Measurements from ENCODE around the gene MSMB. TPM values are rescaled to one million over a fixed set of nuclear protein-coding genes. Genes with fewer than 3 reads are reported as not detected.
A peak's percentile ranks its signal among the peaks of the same experiment; 100 is the strongest.

The MSMB gene
- total and polyA plus RNA-seq, 2 donors from 2014 or later: not detected

DNA sequence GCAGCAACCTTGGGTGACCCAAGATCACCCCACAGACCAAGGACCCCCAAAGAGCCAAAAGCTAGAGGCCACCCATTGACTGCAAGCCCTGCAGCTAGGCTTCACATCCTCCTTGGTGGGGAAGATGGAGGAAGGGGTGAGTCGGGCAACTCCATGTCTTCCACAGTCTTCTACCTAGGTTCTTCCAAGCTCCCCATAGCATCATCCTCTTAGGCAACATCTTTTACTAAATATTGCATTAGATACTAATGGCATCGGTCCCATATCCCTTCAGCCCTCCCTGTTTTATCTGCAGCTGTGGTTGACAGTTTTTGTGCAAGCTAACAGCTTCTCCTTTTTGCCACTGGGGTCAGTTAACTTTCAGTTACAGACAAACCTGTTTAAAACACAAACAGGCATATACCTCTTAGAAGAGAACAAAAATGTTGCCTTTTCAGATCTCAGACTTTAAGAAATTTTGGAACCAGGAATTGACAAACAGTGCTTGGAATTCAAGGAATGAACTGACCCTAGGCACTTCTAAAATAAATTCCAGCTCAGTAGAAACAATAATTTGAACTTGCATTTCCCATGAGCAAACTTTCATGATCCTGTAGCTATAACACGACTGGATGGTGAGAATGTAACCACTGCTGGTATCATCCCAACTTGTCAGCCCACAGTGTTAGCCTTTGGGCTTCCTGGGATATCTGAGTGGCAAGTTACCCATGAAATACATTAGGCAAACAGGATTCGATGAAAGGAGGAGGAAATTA lies 33.9 kb upstream of the MSMB start:
- FAIRE-seq (no peak), DNase-seq (no peak)
- H3K36me3 ChIP-seq (ENCODE audit: control insufficient read depth in 2 of 3, insufficient read depth in 3 of 3, low read length in 3 of 3): no peaks in the 10 kb centered on the region
- H3K9ac ChIP-seq (ENCODE audit: low read length in 3 of 3): no peak overlapping the region
- no peak overlapping the region for H3K4me3 ChIP-seq (ENCODE audit: low read length in 3 of 3)
- H3K4me1 ChIP-seq (ENCODE audit: control insufficient read depth in 2 of 3, insufficient read depth in 2 of 3, low read depth in 1 of 3, low read length in 3 of 3): no peaks in the 10 kb centered on the region
- no peak overlapping the region for H3K27ac ChIP-seq (ENCODE audit: low read depth in 2 of 2, low read length in 2 of 2)
- no peaks in the 10 kb centered on the region for H3K27me3 ChIP-seq (ENCODE audit: control insufficient read depth, insufficient read depth, low read length)
- intact Hi-C loops (cut with DNase I): no loop called here
- TF ChIP-seq, protein P1, sequence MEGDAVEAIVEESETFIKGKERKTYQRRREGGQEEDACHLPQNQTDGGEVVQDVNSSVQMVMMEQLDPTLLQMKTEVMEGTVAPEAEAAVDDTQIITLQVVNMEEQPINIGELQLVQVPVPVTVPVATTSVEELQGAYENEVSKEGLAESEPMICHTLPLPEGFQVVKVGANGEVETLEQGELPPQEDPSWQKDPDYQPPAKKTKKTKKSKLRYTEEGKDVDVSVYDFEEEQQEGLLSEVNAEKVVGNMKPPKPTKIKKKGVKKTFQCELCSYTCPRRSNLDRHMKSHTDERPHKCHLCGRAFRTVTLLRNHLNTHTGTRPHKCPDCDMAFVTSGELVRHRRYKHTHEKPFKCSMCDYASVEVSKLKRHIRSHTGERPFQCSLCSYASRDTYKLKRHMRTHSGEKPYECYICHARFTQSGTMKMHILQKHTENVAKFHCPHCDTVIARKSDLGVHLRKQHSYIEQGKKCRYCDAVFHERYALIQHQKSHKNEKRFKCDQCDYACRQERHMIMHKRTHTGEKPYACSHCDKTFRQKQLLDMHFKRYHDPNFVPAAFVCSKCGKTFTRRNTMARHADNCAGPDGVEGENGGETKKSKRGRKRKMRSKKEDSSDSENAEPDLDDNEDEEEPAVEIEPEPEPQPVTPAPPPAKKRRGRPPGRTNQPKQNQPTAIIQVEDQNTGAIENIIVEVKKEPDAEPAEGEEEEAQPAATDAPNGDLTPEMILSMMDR (IDR thresholded peaks at IDR 0.05; ENCODE audit: borderline replicate concordance, extremely low read depth, insufficient read depth): no peak
- H3K9me3 ChIP-seq (ENCODE audit: control insufficient read depth in 2 of 3, insufficient read depth in 1 of 3, low read length in 3 of 3): no peaks in the 10 kb centered on the region

DNA sequence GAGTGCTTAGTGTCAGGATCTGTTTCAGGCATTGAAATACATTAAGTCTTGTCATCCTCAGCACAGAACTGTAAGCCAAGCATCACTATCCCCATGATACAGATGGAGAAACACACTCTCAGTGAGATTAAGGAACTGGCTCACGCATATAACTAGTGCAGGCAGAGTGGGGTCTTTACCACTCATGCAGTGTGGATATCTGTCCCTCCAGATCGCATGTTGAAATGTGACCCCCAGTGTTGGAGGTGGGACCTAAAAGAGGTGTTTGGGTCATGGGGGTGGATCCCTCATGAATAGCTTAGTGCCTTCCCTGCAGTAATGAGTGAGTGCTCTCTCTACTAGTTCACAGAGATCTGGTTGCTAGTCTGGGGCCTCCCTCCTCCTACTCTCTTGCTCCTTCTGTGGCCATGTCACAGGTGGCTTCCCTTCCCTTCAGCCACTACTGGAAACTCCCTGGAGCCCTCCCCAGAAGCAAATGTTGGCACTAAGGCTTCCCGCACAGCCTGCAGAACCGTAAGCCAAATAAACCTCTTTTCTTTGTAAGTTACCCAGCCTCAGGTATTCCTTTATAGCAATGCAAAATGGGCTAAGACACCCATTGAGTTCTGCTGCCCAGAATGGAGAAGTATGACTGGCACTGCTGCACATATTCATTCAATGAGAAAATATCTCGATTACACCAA lies 31.8 kb upstream of the MSMB start:
- H3K36me3 ChIP-seq (ENCODE audit: control insufficient read depth in 2 of 3, insufficient read depth in 3 of 3, low read length in 3 of 3): no peaks in the 10 kb centered on the region
- peak in 1 of 5 donors; percentile 11 for DNase-seq
- intact Hi-C loops (cut with DNase I): no loop called here
- no peaks in the 10 kb centered on the region for H3K4me1 ChIP-seq (ENCODE audit: control insufficient read depth in 2 of 3, insufficient read depth in 2 of 3, low read depth in 1 of 3, low read length in 3 of 3)
- H3K27me3 ChIP-seq (ENCODE audit: control insufficient read depth, insufficient read depth, low read length): no peaks in the 10 kb centered on the region
- TF ChIP-seq, protein P1 (IDR thresholded peaks at IDR 0.05; ENCODE audit: borderline replicate concordance, extremely low read depth, insufficient read depth): no peak
- no peak overlapping the region for H3K27ac ChIP-seq (ENCODE audit: low read depth in 2 of 2, low read length in 2 of 2)
- H3K9ac ChIP-seq (ENCODE audit: low read length in 3 of 3): no peak overlapping the region
- no peak overlapping the region for H3K4me3 ChIP-seq (ENCODE audit: low read length in 3 of 3)
- no peaks in the 10 kb centered on the region for H3K9me3 ChIP-seq (ENCODE audit: control insufficient read depth in 2 of 3, insufficient read depth in 1 of 3, low read length in 3 of 3)
- no peak for FAIRE-seq

DNA sequence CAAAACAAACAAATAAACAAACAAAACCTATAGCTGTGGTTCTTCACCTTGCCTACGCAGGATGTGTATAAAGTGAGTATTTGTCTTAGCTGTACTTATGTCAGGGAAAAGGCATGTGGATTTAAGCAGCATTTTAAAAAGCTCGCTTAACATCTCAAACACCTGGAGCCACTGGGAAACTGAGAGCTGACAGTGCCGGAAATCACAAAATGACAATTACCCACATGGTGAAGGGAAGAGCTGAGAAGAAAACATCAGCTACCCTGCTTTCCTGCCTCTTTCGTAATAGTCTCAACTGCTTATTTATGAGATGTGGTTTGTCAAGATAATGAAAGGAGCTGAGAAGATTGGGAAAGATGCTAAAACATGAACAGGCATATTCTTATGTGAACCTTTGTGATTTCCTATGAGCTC lies 31.1 kb upstream of the MSMB start:
- Histone ChIP-seq H3K27ac (ENCODE audit: low read depth in 2 of 2, low read length in 2 of 2) (no peak overlapping the region), H3K9ac (ENCODE audit: low read length in 3 of 3) (no peak overlapping the region), H3K9me3 (ENCODE audit: control insufficient read depth in 2 of 3, insufficient read depth in 1 of 3, low read length in 3 of 3) (no peaks in the 10 kb centered on the region), H3K27me3 (ENCODE audit: control insufficient read depth, insufficient read depth, low read length) (no peaks in the 10 kb centered on the region), H3K4me3 (ENCODE audit: low read length in 3 of 3) (no peak overlapping the region), H3K36me3 (ENCODE audit: control insufficient read depth in 2 of 3, insufficient read depth in 3 of 3, low read length in 3 of 3) (no peaks in the 10 kb centered on the region), H3K4me1 (ENCODE audit: control insufficient read depth in 2 of 3, insufficient read depth in 2 of 3, low read depth in 1 of 3, low read length in 3 of 3) (no peaks in the 10 kb centered on the region)
- TF ChIP-seq, protein P1 (IDR thresholded peaks at IDR 0.05; ENCODE audit: borderline replicate concordance, extremely low read depth, insufficient read depth): no peak
- intact Hi-C loops (cut with DNase I): no loop called here
- FAIRE-seq (no peak), DNase-seq (no peak)

Measured in kidney (tissue), 14 donors.